GM18505 (cell line): Measurements from ENCODE around the gene ZNF775.

Source experiments
- ATAC-seq: cut with Tn5 transposase; IDR thresholded peaks from one replicate; pipeline ENCODE4 v1.9.1; 2021; ENCODE audit not compliant: unreplicated experiment
- POLR2A ChIP-seq: IDR thresholded peaks from 4 replicates; pipeline ENCODE4 v1.6.1; 2011; ENCODE audit warnings: borderline replicate concordance; ENCODE audit not compliant: insufficient read depth, insufficient read length; ENCODE audit errors: extremely low read depth

Gene ZNF775

DNA sequence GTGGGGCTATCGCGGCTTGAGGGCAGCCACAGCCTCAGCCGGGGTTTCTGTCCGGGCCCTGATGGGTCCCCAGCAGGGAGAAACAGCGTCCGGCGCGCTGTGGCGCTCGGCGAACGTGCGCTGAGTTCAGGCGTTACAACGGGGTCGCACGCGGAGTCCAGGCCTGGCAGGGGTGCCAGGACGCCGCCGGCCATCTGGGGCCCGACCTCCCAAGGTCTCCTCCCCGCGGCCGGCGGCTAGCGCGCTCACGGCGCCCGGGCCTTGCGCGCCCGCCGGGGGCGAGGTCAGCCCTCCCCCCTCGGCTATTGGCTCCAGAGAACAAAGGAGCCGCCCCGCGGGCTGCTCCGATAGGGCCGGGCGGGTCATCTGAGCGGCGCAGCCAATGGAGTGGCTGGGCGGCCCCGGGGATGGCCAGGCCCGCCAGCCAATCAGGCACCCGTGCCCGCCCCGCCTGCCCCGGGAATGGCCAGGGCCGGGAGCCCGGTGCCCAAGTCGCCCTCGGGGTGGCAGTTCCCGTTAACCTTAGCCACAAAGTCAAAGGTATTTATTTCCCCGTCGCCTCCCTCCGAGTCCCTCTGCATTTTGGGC is at the start of gene ZNF775:
ZNF775 (plus strand) TSS at position 478 of the 588 bp plus-strand sequence. CDS start 9,141 bp downstream, outside the sequence.
- peak; percentile 83 for ATAC-seq
- TF ChIP-seq POLR2A = peak; percentile 96

DNA sequence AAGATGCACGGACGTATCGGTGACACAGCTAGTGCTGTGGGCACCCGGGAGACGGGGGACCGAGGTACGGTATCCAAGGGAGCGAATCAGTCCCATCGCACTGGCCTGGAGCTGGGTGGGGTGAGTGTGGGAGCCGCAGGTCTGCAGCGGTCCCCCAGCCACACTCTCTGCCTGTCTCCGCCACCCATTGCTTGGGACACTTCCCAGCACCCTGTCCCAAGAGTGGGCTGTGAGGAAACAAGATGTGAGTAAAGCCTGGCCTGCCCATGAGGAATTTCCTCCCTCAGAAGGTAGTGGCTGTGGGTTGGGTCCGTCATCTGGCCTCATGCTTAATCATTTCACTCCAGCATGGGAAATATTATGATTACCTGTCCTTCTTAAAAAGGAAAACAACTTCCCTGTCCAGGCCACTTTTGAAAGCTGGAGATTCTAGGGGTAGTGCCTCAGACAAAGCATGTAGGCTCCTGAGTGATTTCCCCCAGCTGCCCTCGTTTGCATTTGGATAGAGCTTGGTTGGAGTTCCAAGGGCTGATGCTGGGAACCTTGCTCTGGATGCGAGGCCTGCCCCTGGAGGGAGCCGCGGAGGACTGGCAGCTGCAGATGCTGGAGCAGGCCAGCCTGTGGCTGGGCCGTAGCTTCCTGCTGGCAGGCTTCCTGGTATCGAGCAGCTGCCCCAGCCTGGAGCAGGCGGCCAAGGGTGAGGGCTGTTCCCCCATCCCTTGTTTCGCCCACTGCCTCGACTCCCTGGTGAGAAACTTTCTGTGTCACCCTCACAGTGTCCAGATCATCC is 49.6 kb upstream of the ZNF775 start:
- no peak for ATAC-seq
- TF ChIP-seq POLR2A = no peak

DNA sequence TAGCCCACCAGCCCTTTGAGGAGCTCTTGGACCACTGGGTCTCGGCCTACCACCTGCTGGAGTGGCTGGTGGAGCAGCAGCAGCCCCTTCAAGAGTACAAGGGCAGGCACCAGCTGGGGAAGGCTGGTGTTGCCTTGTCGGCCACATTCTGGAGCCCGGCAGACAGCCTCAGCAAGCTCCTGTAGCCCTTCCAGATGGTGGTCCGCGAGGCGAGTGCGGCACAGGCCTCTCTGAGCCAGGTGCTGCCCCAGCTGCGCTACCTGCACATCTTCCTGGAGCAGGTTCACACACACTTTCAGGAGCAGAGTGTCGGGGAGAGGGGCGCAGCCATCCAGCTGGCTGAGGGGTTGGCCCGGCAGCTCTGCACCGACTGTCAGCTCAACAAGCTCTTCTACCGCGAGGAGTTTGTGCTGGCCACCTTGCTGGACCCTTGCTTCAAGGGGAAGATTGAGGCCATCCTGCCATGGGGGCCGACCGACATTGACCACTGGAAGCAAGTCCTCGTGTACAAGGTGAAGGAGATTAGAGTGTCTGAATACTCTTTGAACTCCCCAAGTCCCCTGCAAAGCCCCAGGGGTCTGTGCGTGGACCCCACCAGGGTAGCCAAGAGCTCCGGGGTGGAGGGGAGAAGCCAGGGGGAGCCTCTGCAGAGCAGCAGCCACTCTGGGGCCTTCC is 48.8 kb upstream of the ZNF775 start:
- ATAC-seq = no peak
- no peak for TF ChIP-seq POLR2A

DNA sequence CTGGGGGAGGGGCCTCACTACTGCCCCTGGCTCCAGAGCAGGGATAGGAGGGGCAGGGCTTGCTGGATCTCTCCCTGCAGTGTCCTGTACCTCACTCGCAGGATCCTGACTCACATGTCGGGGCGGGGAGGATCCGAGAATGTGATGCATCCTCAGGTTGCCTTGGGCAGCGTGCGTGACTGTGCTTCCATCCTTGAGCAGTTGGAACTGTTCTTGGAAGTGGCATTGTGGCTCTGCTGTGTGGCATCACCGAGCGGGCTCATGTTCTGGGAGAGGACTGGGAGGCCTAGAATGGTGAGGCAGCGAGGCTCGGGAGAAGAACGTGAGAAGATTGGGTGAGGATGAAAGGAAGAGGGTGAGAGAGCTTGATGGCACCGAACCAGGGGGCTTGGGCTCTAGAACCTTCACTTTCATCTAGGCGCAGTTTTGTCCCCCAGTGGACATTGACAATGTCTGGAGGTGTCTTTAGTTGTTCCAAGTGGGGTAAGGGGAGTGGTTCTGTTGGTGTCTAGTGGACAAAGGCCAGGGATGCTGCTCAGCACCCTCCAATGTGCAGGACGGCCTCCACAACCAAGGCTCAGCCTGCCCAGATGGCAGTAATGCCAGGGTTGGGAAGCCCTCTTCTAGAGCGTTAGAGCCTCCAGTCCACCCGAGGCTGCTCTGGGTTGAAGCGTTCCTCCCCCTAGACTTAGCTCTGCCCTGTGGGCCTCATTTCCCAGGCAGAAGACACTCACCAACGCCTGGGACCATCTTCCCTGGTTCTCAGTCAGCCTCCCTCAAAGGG is 46.1 kb upstream of the ZNF775 start:
- no peak for TF ChIP-seq POLR2A
- ATAC-seq = no peak

DNA sequence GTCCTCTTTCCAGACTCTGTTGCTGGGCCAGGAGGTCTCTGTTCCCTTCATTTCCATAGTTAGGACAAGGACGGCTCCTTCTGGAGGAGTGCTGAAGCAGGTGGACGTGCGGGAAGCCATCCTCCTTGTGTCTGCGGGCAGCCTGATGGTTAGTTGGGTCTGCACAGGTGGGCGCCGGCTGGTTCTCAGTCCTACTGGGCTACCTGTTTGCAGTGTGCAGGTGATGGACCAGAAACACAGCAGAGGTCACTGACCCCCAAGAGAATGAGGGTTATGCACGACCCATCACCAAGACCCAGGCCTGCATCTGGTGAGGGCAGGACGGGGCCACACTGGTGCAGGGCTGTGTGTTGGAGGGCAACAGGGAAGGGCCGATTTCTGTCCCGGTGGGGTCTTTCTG is 45.5 kb upstream of the ZNF775 start:
- no peak for ATAC-seq
- no peak for TF ChIP-seq POLR2A

DNA sequence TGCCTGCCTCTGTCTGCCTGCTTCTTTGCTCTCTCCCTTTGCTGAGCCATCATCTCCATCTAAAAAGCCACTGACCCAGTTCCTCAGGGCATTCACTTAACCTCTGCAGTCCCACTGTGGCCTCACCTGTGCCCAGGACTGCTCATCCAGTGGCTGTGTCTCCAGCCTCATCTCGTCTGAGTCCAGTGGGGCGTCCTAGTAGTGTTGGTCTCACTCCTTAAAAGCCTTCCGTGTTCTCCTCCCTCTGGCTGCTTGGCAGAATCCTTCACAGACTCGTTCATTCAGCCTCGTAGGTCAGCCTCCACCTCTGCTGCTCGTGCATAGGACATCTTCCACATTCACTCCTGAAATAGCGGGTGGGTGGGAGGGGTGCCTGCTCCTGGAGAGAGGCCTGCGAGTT is 45.0 kb upstream of the ZNF775 start:
- ATAC-seq = no peak
- TF ChIP-seq POLR2A = no peak

DNA sequence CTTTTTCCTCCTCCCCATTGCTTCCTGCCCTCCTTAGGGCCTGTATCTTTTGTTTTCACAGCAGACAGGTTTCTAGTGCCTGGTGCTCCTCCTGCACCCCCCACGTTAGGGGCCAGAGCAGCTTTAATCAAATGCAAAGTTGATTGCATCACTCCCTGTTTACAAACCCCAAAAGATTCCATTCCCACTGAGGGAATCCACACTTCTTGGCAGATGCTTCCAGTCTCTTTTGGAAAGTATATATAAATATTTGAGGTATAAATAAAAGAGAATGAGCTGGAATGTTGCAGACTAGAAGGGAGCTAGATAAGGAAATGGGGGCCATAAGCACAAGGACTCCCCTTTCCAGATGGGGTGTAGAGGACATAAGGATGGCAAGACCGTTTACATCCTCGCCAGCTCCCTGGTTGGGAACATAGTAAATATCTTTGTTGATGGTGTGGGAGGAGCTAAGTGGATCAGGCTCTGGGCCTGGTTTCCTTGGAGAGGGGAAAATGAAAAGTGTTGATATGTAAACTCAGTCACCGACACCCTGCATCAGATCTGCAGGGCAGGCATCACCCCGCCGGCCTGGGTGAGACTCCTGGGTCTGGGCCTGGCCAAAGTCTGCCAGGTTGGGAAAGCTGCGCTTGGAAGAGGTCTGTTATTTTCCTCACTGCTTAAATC is 43.9 kb upstream of the ZNF775 start:
- no peak for ATAC-seq
- TF ChIP-seq POLR2A = no peak

DNA sequence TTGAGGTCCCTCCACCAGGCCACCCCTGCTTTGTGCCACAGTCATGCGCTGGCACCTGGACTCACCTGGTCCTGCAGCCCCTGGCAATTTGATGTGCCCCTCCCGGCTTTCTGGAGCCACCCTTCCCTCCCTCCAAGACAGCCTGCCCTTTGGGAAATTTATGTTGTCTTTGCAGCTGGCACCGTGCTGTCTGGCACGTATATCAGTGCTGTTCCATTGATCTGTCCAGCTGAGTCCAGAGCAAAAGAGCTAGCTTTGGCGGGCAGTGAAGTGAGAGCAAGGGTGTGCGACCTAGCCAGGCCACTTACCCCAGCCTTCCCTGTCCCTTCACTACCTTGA is 43.4 kb upstream of the ZNF775 start:
- TF ChIP-seq POLR2A = no peak

DNA sequence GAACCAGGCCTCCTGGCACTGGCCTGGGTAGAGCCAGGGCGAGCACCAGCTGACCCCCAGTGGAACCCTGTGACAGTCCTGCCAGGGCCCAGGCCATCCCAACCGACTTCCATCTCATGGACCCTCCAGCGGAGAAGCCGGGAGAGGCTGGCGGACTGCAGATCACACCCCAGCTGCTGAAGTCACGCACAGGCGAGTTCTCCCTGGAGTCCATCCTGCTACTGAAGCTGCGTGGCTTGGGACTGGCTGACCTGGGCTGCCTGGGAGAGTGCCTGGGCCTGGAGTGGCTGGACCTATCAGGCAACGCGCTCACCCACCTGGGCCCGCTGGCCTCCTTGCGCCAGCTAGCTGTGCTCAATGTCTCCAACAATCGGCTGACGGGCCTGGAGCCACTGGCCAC is 42.4 kb upstream of the ZNF775 start:
- ATAC-seq = no peak
- no peak for TF ChIP-seq POLR2A

More for the DNA sequence above, 43.4 kb upstream of the ZNF775 start:
- ATAC-seq = no peak

DNA sequence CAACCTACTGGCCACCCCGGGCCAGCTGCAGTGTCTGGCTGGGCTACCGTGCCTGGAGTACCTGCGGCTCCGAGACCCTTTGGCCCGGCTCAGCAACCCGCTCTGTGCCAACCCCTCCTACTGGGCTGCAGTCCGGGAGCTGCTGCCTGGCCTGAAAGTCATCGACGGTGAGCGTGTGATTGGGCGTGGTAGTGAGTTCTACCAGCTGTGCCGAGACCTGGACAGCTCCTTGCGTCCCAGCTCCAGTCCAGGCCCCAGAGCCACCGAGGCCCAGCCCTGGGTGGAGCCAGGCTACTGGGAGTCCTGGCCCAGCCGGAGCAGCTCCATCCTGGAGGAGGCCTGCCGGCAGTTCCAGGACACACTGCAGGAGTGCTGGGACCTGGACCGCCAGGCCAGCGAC is 42.0 kb upstream of the ZNF775 start:
- ATAC-seq = no peak
- TF ChIP-seq POLR2A = no peak

DNA sequence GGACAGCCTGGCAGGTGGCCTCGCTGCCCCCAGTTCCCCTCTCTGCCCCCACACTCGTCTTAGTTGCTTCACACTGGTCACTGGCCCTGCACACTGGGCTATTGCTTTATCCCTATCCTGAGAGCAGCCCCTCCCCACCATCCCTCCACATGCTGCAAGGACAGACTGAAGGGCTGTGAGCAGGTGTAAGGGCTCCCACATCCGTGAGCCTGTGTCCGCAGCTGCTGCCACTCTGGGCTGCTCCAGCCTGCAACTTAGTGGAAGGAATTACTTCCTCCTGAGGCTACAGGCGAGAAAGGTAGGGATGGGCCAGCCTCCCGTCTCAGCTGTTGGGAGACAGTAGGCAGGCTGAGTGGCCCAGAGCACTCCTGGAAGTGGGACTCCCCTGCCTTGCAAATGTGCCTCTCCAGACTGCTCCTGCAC is 41.5 kb upstream of the ZNF775 start:
- no peak for ATAC-seq

DNA sequence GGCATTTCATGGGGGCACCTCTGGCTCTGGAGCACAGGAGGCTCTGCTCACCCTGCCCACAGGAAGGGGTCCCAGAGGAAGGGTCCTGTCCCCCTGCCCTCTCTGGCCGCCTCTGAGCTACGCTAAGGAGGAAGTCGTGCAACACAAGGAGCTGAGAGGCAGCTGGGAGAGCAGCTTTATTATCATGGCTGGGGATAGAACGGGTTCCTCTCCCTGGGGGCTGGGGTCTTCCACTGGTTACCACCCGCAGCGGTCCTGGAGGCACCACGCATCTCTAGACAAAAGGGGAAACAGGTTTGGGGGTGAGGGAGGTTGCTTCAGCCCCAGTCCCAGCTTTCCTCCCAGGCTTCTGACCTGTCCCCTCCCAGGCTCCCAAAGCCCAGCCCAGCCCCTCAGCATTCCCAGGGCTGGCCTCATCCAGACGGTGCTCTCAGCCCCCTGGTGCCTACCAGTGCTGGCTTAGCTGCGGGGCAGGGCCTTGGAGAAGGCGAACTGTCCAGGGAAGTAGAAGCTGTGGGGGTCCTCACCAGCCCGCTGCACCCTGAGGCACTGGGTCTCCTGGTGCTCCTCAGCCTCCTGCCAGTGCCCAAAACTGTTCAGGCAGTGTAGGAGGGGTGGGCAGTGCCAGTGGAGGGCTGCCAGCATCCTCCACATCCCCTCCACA is 40.8 kb upstream of the ZNF775 start:
- no peak for TF ChIP-seq POLR2A
- no peak for ATAC-seq

More for the DNA sequence above, 41.5 kb upstream of the ZNF775 start:
- TF ChIP-seq POLR2A = no peak
